Sigmoid colon (tissue), 7 donors: ENCODE results near the gene GPC4. TPM values are rescaled to one million over a fixed set of nuclear protein-coding genes. Genes with fewer than 3 reads are reported as not detected.
"Not testable (repeated sequence)": the region's sequence is repeated elsewhere in the genome, so short reads cannot be mapped to it uniquely, and the experiment has no call there.

ENCODE experiments used
- DNase-seq: peaks from one replicate; pipeline ENCODE4 v3.0.0-alpha.2; 2019
- H3K27ac ChIP-seq, 4 donors: fragments of 200-600 bp; sonication (generic); one replicate each; pipeline ENCODE4 v1.5.1; 2016 to 2019; ENCODE audit warnings: mild to moderate bottlenecking in 1 of 4
- H3K27me3 ChIP-seq, 3 donors: fragments of 200-600 bp; sonication (generic); one replicate each; pipeline ENCODE4 v1.5.1; 2019; ENCODE audit warnings: mild to moderate bottlenecking in 1 of 3
- H3K36me3 ChIP-seq, 4 donors: fragments of 200-600 bp; sonication (generic); one replicate each; pipeline ENCODE4 v1.5.1; 2016 to 2019
- H3K4me1 ChIP-seq, 4 donors: fragments of 200-600 bp; sonication (generic); one replicate each; pipeline ENCODE4 v1.5.1; 2017 to 2019
- H3K4me3 ChIP-seq, 4 donors: fragments of 200-600 bp; sonication (generic); one replicate each; pipeline ENCODE4 v1.5.1; 2017 to 2019; ENCODE audit warnings: mild to moderate bottlenecking in 2 of 4, moderate library complexity in 1 of 4
- H3K9me3 ChIP-seq, 4 donors: fragments of 200-600 bp in 3 of 4; sonication (generic) in 3 of 4; one replicate each; pipeline versions ENCODE4 v1.5.1 to v1.6.1; 2013 to 2019
- CTCF ChIP-seq, 4 experiments: fragments of 450-650 bp in 3 of 4; fragments of 200-600 bp in 1 of 4; IDR thresholded peaks; one replicate each; pipeline ENCODE4 v1.5.1; 2016 to 2019; ENCODE audit warnings: antibody characterized with exemption in 4 of 4, mild to moderate bottlenecking in 3 of 4, moderate library complexity in 2 of 4
- EP300 ChIP-seq, 4 donors: sonication (generic); formaldehyde crosslinking; IDR thresholded peaks; one replicate each; pipeline ENCODE4 v1.6.1; 2017; ENCODE audit warnings: antibody characterized with exemption in 4 of 4
- POLR2A ChIP-seq, 2 donors: fragments of 450-650 bp; IDR thresholded peaks; one replicate each; pipeline ENCODE4 v1.6.1; 2016; ENCODE audit warnings: antibody characterized with exemption in 2 of 2, mild to moderate bottlenecking in 2 of 2, moderate library complexity in 2 of 2
- POLR2AphosphoS5 ChIP-seq, 4 donors: sonication (generic); formaldehyde crosslinking; IDR thresholded peaks; one replicate each; pipeline ENCODE4 v1.6.1; 2017; ENCODE audit warnings: antibody characterized with exemption in 4 of 4
- WGBS, 2 donors: extraction: QIAGEN DNeasy Blood & Tissue Kit; methylation state at CpG; one replicate each; pipeline ENCODE4 v1.1.7; 2013; 5-methylcytosine and 5-hydroxymethylcytosine counted together
- intact Hi-C: fragments of 100-400 bp; cut with DNase I; formaldehyde crosslinking; loops from one replicate; pipeline ENCODE4 v1.15.1; 2023
- polyA plus RNA-seq, 3 donors: library from polyadenylated mRNA; stranded (reverse); fragments of 200-250 nt; gene quantifications; one replicate each; pipeline ENCODE4 v1.2.3, GENCODE V29; 2013
- total RNA-seq, 4 donors: library from RNA; depleted of rRNA; stranded (reverse); fragments of >200 nt; gene quantifications; one replicate each; pipeline ENCODE4 v1.1.0, GENCODE V29; 2016
- donor health status: healthy with polysubstance abuse.
- donor health status: Bipolar disorder and iron deficiency.
- donor health status: healthy.

Gene GPC4
- total and polyA plus RNA-seq, 7 donors: 1.2 to 45.7 (median 25.3) TPM

GRCh38 chrX:133297284-133297683, 118.0 kb downstream of the GPC4 start:
- H3K36me3 ChIP-seq: no peaks in the 10 kb centered on the region
- H3K4me3 ChIP-seq: no peak overlapping the region
- WGBS, 2 donors: 84 to 88% methylated on average over 1 of the region's 1 CpG
- H3K4me1 ChIP-seq: peaks cover 0 to 5% (median under 1%) of the 10 kb centered on the region in 4 donors
- no peaks in the 10 kb centered on the region for H3K27me3 ChIP-seq
- no peaks in the 10 kb centered on the region for H3K9me3 ChIP-seq
- TF ChIP-seq POLR2A (IDR thresholded peaks at IDR 0.05) (no peak), POLR2AphosphoS5 (IDR thresholded peaks at IDR 0.05) (no peak), CTCF (IDR thresholded peaks at IDR 0.05) (no peak), EP300 (IDR thresholded peaks at IDR 0.05) (no peak)
- intact Hi-C loops: no loop called here
- no peak overlapping the region for H3K27ac ChIP-seq
- no peak for DNase-seq

GRCh38 chrX:133294126-133294525, 121.2 kb downstream of the GPC4 start:
- H3K27me3 ChIP-seq: no peaks in the 10 kb centered on the region
- peaks cover 0 to 5% (median 0%) of the 10 kb centered on the region in 4 donors for H3K4me1 ChIP-seq
- WGBS, 2 donors: 68 to 90% methylated on average over 1 of the region's 1 CpG
- no peak for TF ChIP-seq POLR2AphosphoS5 (IDR thresholded peaks at IDR 0.05)
- TF ChIP-seq CTCF (IDR thresholded peaks at IDR 0.05): no peak
- TF ChIP-seq POLR2A (IDR thresholded peaks at IDR 0.05): no peak
- no peak for TF ChIP-seq EP300 (IDR thresholded peaks at IDR 0.05)
- intact Hi-C loops: no loop called here
- no peak for DNase-seq
- H3K4me3 ChIP-seq: no peak overlapping the region
- H3K36me3 ChIP-seq: no peaks in the 10 kb centered on the region
- H3K9me3 ChIP-seq: no peaks in the 10 kb centered on the region
- no peak overlapping the region for H3K27ac ChIP-seq

- H3K27me3 ChIP-seq: no peaks in the 10 kb centered on the region
- intact Hi-C loops: no loop called here
- H3K9me3 ChIP-seq: no peaks in the 10 kb centered on the region
- 92 to 96% methylated on average over 4 of the region's 4 CpGs for WGBS, 2 donors
- no peak for DNase-seq
- no peak for TF ChIP-seq POLR2A (IDR thresholded peaks at IDR 0.05)
- TF ChIP-seq CTCF (IDR thresholded peaks at IDR 0.05): no peak
- TF ChIP-seq POLR2AphosphoS5 (IDR thresholded peaks at IDR 0.05): no peak
- no peak for TF ChIP-seq EP300 (IDR thresholded peaks at IDR 0.05)
- no peak overlapping the region for H3K4me3 ChIP-seq
- H3K36me3 ChIP-seq: no peaks in the 10 kb centered on the region
- no peak overlapping the region for H3K27ac ChIP-seq
- no peaks in the 10 kb centered on the region for H3K4me1 ChIP-seq
Observed at GRCh38 chrX:133290076-133290475, 125.2 kb downstream of the GPC4 start.

GRCh38 chrX:133287860-133288259, 127.4 kb downstream of the GPC4 start:
- no peak for DNase-seq
- H3K4me3 ChIP-seq: no peak overlapping the region
- no peaks in the 10 kb centered on the region for H3K4me1 ChIP-seq
- H3K27me3 ChIP-seq: no peaks in the 10 kb centered on the region
- WGBS, 2 donors: 79 to 88% methylated on average over 1 of the region's 1 CpG
- H3K36me3 ChIP-seq: no peaks in the 10 kb centered on the region
- intact Hi-C loops: no loop called here
- TF ChIP-seq POLR2A (IDR thresholded peaks at IDR 0.05) (no peak), POLR2AphosphoS5 (IDR thresholded peaks at IDR 0.05) (no peak), CTCF (IDR thresholded peaks at IDR 0.05) (no peak), EP300 (IDR thresholded peaks at IDR 0.05) (no peak)
- no peaks in the 10 kb centered on the region for H3K9me3 ChIP-seq
- H3K27ac ChIP-seq: no peak overlapping the region

- Histone ChIP-seq H3K36me3 (no peaks in the 10 kb centered on the region), H3K9me3 (no peaks in the 10 kb centered on the region), H3K4me3 (no peak overlapping the region), H3K4me1 (no peaks in the 10 kb centered on the region), H3K27me3 (no peaks in the 10 kb centered on the region), H3K27ac (no peak overlapping the region)
- TF ChIP-seq CTCF (IDR thresholded peaks at IDR 0.05): no peak
- no peak for TF ChIP-seq POLR2A (IDR thresholded peaks at IDR 0.05)
- no peak for TF ChIP-seq POLR2AphosphoS5 (IDR thresholded peaks at IDR 0.05)
- no peak for TF ChIP-seq EP300 (IDR thresholded peaks at IDR 0.05)
- 91 to 92% methylated on average over 6 of the region's 6 CpGs for WGBS, 2 donors
- DNase-seq: no peak
- intact Hi-C loops: no loop called here
Observed at GRCh38 chrX:133285341-133285740, 129.9 kb downstream of the GPC4 start.

- H3K27ac ChIP-seq, H3K4me1 ChIP-seq, H3K9me3 ChIP-seq, intact Hi-C loops, DNase-seq, H3K36me3 ChIP-seq, H3K4me3 ChIP-seq, H3K27me3 ChIP-seq: not testable (repeated sequence)
- 69 to 86% methylated on average over 9 of the region's 9 CpGs for WGBS, 2 donors
Observed at GRCh38 chrX:133279112-133279730, 136.1 kb downstream of the GPC4 start.
